NCI-H446 treated with DMSO at 0.1 percent for 48 hours (cell line): ENCODE results near the gene NLE1.
"Not testable (repeated sequence)": the region's sequence is repeated elsewhere in the genome, so short reads cannot be mapped to it uniquely, and the experiment has no call there.

Source experiments
- DNase-seq: peaks from one replicate; lab custom pipeline; 2025; lab: John Stamatoyannopoulos, UW

Gene NLE1

DNA sequence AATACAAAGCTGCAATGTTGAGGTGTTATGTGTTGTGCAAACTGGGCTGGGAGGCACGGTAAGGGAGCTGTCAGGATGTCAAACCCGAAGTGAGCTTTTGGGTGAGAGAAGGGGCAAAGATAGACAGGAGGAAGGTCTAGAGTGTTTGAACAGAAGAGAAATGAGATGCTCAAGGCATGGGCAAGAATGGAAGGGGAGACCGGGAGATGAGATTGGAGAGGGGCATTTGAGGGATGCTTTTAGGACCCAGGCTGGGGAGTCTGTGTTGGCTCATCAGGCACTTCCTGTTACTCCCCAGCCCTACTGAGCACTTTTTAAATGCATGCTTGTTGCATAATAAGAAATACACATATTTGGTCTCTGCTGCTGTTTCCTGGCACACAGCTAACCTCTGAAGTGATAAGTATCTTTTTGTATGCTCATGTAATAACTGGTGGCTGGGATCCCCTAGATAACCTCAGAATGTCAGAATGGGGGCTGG lies 19.2 kb upstream of the NLE1 start:
- no peak for DNase-seq

DNA sequence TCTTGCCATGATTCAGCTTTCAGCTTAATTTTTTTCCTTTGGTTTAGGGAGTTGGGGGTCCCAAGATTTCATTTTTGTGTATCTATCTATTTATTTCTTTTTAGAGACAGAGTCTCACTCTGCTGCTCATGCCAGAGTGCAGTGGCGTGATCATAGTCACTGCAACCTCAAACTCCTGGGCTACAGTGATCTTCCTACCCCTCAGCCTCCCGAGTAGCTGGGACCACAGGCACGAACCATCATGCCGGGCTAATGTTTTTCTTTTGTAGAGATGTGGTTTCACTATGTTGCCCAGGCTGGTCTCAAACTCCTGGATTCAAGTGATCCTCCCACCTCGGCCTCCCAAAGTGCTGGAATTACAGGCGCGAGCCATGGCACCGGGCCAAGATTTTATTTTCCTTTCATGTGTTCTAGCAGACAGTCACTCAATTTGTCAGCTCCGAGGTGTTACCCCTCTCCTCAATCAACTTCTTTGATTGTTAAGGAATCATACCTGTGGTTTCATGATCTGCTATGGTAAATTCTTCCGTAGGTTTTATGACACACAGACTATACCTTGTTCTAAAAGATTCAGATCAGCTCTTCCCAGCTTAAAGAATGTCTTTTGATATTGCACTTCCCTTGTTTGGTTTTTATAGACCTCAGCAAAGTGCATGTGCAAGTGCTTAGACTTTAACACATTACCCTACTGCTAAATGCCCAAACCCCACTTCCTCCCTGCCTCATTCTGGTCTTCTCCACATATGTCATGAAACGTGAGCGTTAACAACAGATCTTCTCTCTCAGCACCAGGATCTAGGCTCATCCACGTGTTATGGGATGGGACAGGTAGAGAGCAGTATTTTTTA lies 18.5 kb upstream of the NLE1 start:
- no peak for DNase-seq

DNA sequence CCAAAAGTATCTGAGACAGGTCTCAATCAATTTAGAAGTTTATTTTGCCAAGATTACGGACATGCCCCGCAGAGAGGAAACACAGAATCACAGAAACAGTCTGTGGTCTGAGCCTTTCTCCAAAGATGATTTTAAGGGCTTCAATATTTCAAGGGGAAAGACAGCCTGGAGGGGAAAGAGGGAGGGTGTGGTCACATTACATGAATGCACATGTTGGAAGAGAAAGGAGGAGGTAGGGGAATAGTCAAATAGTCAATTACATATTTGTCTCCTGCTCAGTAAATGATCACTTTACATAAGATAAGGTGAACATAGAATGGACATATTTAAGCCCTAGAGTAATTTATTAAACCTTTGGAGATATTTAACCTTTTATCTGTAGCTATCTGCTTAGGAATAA lies 17.8 kb upstream of the NLE1 start:
- DNase-seq = no peak

DNA sequence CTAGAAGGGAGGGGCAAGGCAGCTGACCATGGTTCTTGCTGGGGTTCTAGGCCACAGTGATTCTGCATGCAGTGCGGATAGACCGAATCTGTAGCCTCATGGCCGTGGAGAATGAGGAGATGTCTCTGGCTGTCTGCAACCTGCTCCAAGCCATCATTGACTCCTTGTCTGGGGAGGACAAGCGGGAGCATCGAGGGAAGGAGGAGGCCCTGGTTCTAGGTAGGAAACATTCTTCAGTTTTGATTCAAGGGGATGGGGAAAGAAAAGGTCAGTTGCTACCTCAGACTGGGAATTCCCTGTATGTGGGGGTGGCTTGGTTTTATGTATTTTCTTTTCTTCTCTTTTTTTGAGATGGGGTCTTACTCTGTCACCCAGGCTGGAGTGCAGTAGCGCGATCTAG lies 13.1 kb upstream of the NLE1 start:
- no peak for DNase-seq

DNA sequence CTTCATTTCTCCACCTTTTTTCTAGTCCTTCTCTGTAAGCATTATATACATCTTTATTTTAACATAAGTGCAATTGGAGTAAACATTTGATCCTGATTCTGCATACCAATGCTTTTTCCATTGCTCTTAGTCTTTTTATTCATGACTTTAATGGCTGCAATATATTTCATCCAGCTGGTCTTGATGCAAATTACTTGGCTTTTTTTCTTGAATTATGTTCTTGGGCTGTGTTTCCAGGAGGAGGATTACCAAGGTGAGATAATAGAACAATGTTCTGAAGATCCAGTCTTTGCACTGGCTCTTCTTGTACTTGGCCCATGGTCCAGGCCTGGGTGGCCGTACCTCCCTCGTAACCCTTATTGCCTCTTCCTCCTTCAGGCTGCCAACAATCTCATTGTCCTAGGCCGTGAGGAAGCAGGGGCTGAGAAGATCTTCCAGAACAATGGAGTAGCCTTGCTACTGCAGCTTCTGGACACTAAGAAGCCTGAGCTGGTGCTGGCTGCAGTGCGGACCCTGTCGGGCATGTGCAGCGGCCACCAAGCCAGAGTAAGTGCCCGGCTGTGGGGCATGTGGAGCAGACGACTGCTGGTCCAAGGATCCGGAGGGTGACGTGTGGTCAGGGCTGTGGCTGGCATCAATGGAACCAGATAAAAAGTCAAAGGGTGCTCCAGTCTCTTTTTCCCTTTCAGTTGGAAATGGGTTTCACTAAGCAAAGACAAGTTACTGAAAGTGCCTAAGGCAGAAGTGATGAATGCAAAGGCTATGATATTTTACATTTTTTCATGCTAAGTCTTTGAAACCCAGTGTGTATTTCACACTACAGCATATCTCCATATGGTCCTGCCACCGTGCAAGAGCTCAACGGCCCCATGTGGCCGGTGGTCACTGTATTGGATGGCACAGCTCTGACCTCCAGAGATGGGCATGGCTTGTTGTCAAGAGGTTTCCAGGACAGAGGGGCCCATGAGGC lies 12.4 kb upstream of the NLE1 start:
- DNase-seq = no peak

DNA sequence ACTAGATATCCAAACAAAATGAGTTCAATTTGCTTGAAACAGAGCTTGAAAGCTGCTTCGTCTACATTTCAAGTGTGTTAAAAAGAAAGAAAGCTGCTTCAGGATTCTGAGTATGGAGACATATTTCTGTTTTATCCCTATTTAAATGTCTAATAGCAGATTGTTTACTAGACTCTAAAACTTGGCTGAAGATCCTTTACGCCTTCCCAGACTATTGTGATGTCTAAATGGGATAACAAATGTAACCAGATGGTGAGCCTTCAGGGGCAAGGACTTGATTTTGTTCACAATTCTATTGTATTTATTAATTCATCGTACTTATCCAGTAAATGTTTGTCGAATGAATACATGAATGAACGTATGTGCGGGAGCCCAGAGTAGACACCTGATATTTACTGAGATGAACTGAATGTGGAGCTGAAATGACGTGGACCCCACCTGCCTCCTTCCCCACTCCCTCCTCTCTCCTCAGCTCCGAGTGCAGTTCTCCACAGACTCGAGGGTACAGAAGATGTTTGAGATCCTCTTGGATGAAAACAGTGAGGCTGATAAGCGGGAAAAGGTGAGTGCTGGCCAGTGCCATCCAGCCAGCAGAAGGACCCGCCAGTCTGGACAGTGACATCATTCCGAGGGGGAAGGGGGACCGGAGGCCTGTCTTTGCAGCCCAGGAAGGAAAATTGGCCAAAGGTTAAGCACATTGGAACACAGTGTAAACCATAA lies 10.5 kb upstream of the NLE1 start:
- DNase-seq = no peak

DNA sequence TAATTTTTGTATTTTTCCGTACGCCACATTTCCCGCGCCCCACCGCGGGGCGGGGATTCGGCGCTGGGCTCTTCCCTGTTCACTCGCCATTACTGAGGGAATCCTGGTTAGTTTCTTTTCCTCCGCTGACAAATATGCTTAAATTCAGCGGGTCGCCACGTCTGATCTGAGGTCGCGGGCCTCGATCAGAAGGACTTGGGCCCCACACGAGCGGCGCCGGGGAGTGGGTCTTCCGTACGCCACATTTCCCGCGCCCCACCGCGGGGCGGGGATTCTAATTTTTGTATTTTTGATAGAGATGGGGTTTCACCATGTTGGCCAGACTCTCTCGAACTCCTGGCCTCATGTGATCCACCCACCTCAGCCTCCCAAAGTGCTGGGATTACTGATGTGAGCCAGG lies 9.0 kb upstream of the NLE1 start:
- DNase-seq = not testable (repeated sequence)

DNA sequence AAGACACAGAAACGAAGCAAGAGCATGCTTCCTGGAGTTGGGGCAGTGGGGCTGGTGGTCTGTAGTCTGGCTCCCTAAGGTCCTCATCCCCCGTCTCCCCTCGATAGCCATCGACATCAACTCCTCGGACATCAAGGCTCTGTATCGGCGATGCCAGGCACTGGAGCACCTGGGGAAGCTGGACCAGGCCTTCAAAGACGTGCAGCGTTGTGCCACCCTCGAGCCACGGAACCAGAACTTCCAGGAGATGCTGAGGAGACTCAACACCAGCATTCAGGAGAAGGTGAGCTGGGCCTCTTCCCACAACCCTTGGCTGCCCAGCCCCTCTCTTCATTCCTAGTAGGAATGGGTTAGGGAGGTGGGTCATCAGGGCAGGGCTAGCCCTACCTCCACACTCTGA lies 7.8 kb upstream of the NLE1 start:
- no peak for DNase-seq

DNA sequence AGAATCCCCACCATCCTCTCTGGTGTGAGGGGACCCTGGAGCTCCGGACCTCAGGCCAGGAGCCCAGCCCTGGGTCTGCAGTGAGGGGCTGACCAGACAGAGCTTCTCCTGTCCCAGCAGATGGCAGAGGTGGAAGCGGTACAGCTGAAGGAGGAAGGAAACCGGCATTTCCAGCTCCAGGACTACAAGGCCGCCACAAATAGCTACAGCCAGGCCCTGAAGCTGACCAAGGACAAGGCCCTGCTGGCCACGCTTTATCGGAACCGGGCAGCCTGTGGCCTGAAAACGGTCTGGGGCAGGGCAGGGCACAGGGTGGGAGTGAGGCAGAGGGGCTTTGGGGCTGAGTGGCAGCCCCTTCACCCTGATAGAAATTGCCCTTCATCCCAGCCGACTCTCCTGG lies 6.0 kb upstream of the NLE1 start:
- no peak for DNase-seq

DNA sequence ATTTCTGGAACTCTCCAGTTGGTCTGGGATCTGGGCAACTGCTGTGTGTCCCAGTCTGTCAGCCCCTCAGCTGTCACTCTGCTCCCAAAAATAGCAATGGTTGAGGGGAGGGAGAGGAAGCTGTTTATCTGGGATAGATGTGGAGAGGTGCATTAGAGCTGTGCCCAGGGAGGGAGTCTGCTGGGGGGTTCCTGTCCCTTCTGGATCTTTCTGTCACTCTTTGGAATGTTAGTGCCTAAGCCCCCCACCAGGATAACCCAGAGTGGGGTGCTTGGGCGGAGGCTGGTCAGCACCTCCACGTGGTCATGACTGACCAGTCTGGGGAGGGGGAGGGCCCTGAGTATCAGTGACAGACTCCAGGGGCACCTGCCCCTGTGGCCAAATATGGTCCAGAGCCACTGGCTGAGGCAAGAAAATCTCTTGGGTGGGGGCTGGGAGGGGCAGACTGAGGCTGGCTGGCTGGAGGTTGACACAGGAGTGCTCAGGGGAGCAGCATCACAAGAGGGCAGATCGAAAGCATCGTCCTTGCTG lies 5.3 kb upstream of the NLE1 start, which contains the start of gene UNC45B:
TSS of gene UNC45B (plus strand) at position 443 of the 531 bp plus-strand sequence. CDS start 447 bp downstream, outside the sequence.
- DNase-seq = no peak

DNA sequence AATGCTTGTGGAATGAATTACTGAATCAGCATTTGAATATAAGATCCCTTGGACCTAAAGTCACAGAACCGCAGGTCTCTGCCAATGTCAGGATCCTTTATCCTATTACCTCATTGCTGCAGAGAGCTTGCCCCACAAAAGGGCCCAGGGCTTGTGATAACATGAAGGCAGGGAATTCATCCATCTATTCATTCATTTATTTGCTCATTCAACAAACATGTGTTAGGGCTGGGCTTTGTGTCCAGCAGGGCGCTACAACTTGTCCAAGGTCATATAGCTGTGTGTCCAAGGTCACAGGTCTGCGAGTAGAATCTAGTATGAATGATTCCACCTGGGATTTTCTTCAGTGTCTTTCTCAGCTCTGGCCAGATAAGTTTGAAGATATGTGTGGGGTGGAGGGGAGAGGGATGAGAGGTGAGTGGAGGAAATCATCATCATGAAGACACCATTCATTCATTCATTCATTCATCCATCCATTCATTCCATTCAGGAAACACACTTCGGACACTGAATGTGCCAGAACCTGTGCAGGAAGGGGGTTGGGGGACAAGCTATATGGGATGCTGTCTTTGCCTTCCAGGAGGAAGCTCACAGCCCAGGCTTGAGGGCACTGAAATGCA lies 4.2 kb upstream of the NLE1 start:
- no peak for DNase-seq

DNA sequence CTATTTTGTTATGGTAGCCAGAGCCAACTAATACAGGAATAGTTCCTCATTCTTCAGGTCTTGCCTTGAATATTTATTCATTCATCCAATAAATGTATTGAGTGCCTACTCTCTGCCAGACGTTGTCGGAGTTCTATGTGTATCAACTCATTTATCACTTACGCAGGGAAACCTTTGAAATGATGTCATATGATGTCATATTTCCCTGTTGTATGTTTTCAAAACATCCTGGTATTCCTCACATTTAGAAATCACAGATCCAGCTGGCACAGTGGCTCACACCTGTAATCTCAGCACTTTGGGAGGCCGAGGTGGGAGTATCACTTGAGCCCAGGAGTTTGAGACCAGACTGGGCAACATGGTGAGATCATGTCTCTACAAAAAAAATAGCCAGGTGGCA lies 2.7 kb upstream of the NLE1 start:
- no peak for DNase-seq

DNA sequence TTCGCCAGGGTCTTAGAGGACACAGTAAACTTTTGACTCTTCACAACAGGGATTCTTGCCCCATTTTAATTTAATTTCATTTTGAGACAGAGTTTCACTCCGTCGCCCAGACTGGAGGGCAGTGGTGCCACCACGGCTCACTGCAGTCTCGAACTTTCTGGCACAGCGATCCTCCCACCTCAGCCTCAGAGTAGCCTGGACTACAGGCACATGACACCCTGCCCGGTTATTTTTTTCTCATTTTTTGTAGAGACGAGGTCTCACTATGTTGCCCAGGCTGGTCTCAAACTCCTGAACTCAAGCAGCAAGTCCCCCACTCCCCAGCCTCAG lies 329 bp upstream of the NLE1 start:
- DNase-seq = no peak

DNA sequence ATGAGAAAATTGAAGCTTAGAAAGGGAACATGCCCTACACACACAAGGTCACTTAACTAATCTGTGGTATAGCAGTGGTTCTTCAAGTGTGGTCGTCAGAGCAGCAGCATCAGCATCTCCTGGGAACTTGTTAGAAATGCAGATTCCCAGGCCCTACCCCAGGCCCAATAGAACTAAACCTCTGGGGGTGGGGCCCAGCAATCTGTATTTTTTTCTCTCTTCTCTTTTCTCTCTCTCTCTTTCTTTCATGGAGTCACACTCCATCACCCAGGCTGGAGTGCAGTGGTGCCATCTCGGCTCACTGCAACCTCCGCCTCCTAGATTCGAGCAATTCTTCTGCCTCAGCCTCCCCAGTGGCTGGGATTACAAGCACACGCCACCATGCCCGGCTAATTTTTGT lies 3.9 kb downstream of the NLE1 start:
- DNase-seq = no peak

DNA sequence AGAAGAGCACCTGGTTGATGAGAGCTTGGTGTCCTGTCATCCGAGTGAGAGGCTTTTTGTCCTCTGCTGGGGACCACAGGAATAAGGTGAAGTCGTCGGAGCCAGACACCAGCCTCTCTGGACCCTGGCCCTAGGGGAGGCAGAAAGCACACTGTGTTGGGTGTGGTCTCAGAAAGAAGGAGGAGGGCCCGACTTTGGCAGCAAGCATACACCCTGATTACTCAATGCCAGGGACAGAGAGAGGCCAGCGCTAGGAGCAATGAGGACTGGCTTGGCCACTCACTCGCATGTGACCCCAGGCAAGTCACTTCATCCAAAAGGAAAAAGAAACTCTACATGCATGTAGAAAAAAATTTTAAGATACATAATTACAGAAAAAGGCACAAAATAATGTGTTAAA lies 6.8 kb downstream of the NLE1 start:
- no peak for DNase-seq

DNA sequence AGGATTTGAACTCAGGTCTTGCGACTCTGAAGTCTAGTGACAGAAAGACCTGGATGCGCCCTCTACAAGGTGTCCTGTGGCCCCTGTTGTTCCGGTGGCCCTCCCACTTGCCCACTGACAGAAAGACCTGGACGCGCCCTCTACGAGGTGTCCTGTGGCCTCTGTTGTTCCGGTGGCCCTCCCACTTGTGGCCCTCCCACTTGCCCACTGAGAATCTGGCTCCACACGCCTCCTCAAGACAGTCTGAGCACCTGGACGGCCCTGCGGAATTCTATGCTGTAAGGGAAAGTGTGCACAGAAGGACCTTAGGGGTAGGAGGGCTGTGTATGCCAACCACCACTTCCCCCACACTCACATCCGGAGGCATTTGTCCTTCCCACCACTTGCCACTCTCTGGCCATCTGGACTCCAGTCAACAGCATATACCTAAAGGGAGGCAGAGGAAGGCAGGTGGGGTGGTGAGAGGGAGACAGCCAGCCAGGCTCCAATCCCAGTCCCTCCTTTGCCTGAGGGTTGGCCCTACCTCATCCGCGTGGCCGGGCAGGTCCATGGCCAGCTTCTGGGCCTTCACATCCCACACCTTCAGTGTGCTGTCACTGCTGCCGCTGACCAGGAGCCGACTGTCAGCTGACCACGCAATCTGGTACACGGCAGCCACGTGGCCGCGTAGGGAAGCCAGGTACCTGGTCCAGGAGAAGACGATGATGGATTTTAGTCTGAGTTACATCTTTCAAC lies 9.1 kb downstream of the NLE1 start:
- no peak for DNase-seq

DNA sequence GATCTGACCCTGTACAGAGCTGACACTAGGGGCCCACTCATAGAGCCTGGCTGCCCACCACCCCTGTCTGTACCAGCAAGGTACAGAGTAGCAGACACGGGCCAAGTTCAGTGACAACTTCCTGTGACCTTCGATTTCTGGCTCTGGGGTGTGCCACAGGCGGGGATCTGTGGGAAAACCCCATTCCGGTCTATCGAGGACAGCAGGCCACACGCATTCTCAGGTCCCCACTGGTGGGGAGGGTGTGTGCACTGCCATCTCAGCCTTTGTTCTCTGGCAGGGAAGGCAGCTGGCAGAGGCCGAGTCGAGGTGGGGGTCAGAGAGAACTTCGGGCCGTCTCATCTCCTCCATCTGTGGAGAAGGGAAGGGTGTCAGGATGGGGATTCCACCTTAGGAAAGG lies 10.0 kb downstream of the NLE1 start:
- no peak for DNase-seq

DNA sequence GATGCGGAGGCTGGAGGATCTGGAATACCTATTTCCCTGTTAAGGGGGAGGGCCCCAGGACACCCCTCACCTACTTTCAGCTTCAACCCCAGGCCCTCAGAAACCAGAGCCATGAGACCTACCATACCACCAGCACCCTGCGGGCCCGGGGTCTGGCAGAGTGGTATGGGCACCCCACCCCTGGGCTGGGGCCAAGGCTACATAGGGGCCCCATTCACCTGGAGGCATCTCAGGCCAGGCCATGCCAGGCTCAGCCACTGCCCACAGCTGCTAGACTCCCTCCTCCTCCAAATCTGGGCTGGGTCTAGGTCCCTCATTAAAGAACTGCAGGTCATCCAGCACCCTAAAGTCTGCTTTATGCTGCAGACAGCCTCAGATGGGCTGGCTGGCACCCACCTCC lies 11.7 kb downstream of the NLE1 start:
- DNase-seq = no peak

DNA sequence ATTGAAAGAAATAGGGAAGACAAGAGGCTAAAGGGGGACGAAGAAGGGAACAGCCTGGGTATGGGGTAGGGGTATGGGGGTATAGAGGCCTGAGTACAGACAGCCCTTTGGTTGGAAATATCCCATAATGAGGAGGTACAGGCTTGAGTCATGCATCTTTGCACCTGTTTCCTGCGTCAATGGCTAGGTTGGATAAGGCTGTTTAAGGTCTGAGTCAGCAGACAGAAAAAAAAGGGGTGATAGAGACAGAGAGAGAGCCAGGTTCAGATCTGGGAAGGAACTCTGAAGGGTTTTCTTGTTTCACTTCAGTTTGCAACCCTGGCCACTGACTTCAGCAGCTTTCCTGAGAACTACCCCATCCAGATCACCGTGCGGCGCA lies 12.1 kb downstream of the NLE1 start:
- DNase-seq = no peak

DNA sequence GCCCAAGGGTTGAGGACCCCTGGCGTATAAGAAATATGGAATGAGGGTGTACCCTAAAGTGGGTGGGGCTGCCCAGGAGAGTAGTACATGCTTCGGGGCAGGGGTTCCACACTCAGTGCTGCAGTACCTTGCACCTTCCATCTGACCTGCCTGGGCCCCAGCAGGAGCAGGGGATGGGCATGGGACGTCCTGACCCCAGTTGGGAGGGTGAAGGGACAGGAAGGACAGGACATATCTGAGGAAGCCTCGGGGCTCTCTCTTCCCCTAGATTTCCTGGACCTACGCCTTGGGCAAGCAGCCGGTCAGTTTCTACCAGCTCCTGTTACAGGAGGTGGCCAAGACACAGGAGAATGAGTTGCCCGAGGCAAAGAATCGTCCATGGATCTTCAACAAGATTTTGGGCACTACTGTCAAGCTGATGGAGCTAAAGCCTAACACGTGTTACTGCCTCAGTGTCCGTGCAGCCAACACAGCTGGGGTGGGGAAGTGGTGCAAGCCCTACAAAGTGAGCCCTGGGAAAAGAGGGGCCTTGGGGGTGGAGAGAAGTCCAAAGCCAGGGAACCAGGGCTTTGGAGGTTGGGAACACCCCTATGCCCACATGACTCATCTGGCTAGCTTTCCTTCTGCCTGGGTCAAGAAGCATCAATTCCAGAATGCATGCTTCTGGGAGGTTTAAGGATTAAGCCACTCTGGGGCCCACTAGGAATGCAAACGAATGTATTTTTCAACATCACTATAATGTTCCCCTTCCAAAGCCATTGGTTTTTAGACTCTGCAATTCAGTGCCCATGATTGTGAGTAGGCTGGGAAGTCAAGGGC lies 12.7 kb downstream of the NLE1 start:
- no peak for DNase-seq
